ENCODE measurements around the gene PARD6B.

PARD6B gene

GRCh38 chr20:50801747-50802125 lies 70.4 kb downstream of the PARD6B start:
- DNase-seq, result no peak

GRCh38 chr20:50802289-50802688 lies 70.9 kb downstream of the PARD6B start:
- DNase-seq, result no peak

- DNase-seq, result no peak
Observed at GRCh38 chr20:50804437-50805348, 73.3 kb downstream of the PARD6B start.

- DNase-seq, result no peak
Observed at GRCh38 chr20:50805349-50805684, 73.9 kb downstream of the PARD6B start.

GRCh38 chr20:50806126-50806768 lies 74.9 kb downstream of the PARD6B start:
- DNase-seq, result no peak

Data from AML-193 (cell line).